ENCODE data around the gene GNB1.

GNB1 gene

DNA sequence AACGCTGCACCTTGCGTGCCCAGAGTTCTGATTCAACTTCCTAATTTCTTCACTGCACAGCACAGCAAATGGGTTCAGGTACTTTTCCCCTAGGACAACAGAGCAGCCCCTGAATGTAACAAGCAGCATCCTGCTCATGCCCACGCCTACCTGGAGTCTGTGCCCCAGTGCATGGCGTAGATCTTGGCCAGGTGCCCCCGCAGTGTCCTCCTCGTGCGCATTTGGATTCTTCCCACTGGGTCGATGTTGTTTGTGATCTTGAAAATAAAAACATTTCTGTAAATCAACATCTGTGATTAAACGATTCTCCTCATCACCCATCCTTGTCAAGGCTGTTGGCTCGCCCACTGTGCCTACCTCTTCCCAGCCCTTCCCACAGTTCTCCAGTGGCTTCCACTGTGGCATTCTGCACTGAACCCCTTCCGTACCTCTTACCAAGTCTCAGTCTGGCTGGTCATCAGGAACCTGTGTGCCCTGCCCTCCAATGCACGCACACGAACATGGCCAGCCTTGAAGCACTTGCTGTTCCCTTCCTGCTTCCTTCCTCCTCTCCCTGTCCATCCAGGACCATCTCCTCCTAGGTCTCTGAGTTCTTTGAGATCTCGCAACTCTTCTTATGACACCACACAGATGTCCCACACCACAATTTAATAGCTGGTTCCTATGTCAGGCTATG is 75.1 kb downstream of the GNB1 start:
- DNase-seq = no peak

DNA sequence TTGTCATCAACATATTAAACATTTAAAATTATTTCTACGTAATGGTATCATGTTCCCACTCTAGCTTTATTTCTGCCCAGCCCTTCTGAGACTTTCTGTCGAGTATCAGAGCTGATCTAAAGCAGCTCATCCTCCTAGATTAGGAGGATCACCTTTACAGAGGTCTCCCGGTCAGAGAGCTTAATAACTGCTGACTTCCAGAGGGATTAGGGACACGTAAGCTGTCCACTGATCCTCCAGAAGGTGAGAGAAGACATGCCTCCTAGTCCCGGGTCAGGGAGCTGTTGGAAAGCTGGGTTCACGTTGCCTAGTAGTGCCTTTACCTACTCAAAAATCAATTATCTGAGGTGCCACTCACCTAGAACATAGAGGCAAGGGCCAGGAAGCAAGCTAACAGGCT is 81.4 kb downstream of the GNB1 start:
- DNase-seq = no peak

DNA sequence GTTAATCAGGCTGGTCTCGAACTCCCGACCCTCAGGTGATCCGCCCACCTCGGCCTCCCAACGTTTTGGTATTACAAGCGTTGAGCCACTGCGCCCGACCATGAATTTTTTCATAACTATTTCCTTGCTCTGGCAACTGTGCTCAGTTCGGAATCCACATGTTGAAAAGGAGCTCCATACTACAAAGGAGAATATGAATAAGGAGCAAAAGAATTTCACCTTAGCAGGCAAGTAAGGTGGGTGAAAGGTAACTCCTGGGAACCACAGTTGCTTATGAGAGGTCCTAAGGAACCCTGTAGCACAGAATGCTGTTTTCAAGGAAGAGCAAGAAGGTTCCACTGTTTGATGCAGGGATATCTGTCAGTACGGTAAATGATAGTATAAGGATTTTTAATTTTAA is 82.7 kb downstream of the GNB1 start:
- no peak for DNase-seq

DNA sequence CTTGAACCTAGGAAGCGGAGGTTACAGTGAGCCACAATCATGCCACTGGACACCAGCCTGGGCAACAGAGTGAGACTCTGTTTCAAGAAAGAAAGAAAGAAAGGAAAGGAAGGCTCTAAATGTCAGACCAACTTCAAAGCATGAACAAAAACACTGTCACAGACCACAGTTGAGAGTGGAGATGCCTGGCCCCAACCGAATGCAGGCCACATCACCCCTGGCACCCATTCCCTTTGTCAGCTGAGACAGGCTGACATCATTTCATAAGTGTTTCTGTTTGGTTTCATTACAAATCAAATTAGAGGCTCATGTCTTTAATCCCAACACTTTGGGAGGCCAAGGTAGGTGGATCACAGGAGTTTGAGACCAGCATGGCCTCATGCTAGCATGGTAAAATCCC is 84.0 kb downstream of the GNB1 start:
- DNase-seq = no peak

DNA sequence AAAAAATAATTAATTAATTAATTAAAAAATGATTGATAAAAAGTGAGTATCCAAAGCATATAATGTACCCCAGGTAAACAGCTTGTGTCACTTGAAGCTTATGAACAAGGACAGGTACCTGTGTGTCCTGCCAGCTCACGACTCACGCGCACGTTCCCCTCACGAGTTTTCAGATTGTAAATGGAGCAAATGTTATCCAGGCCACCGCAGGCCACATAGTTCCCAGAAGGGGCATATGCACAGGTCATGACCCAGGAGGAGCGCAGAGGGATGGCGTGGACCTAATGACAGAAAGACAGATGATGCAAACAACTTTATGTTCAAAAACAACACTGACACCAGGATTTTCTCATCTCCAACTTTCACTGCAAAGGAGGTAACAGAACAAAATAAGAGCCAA is 86.6 kb downstream of the GNB1 start:
- no peak for DNase-seq

DNA sequence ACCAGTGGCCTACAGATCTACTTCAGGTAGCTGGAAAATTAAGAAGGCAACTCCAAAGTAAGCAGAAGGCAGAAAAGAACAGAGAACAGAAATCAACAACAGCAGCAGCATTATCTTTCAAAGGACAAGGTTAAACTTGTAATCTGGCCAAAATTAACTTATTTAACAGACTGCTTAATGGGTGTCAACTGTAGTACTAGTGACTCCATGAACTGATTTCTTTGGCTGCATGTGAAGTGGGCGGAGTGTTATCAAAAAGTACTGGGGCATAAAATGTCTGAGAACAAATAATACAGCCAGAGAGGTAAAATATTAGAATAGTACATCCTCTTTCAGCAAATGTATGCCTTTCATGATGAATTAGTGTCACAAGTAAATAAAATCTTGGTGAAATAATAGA is 88.0 kb downstream of the GNB1 start:
- no peak for DNase-seq

DNA sequence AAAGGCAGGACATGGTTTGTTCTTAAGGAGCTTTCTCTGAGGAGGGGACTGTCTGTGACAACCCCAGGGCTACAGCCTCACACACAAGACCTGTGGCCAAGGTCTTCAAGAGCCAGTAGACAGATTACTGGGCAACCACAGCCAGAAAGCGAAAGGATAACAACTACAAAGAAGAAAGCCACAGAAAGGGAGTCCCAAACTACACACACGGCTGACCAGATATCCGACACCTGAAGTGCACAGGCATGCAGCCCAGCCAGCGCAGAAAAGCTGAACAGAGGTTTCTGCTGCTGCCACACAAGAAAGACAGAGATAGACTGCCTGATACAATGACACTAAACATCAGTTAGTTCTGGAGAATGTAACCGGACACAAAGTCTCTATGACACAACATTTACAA is 91.2 kb downstream of the GNB1 start:
- no peak for DNase-seq

DNA sequence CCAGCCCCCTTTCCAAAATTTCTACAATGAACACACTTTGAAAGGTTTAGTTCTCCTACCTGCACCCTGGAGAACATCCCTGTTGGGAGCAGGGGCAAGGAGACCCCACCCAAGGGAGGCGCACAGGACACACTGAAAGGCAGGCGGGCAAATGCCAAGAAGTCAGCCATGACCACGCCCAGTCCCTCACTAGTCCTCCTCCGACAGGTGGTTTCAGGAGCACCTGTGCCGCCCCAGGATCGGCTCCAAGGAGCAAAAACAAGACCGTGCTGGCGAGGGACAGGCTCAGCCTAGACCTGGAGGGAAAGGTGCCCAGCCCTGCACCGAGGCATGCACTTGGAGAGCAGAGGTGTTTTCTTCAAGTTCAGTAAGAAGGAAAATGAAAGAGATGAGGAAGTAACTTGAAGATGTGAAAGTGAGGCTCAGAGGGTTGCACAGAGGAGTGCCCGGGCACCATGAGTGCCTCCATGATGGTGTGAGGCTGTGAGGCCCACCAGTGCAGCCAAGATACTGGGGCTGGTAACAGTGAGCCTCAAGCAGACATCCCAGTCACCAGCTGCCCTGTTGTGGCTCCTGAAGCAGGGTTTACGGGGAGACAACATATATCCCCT is 93.1 kb downstream of the GNB1 start:
- no peak for DNase-seq

DNA sequence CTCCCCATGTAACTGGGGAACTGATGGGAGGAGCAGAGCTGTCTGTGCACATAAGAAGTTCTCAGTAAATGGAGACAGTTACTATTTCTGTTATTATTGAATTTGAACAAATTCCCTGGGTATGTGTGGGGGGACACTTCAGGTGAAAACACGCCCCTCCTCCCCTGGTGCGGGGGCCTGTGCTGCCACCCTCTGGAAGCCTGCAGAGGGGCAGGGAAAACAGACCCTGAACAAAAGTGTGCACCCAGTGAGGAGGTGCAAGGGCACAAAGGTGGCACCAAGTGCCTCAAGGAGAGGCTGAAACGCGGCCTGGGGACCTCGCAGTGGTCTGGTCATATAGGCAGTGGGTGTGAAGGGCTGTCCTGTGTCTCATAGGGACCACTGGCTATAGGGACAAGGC is 94.4 kb downstream of the GNB1 start:
- no peak for DNase-seq

DNA sequence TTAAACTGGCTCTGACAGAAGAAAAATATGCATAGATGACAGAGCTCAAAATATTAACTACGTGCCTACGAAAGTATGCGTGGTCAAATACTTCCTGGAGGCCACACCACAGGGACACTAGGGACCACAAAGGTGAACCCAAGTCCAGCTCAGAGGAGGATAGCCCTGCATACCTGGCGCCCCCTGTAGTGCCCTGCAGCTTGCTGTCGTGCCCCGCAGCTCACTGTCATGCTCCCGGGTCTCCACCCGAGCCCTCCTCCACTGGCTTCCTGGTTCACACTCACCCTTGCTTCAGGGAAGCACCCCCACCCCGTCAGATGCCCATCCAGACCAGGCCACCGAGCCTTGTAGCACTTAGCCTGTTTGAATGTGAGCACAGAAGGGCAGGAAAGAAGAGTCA is 95.9 kb downstream of the GNB1 start:
- no peak for DNase-seq

DNA sequence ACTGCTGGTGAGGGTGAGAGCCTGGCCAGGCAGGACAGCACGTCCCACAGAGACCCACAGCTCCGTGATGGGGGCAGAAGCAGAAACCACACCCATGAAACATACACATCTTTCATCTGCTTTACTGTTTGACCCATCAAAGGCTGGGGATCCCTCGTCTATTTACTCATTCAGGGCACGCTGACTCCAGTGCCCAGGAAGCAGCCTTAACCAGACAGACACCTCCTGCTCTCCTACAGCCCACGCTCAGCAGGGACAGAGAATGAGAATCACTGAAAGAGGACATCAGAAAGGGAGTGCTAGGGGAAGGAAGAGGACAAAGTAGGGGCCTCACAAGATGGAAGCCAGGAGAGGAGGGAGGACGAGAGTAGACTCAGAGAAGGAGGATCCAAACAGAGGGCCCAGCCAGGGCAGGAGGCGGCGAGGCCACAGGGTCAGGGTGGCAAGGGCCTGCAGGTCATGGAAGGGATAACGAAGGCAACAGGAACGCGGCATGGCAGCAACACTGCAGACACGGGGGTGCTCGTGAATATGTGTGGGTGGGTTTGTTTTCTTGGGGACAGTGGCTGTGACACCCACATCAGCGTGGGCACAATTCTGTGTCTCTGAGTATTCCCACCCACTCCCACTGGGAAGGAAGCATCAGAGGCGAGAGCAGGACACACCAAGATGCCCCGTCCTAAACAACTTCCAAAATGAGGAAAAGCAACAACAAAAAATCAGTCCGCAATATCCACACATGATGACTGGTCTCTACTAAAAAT is 97.2 kb downstream of the GNB1 start:
- DNase-seq = no peak

DNA sequence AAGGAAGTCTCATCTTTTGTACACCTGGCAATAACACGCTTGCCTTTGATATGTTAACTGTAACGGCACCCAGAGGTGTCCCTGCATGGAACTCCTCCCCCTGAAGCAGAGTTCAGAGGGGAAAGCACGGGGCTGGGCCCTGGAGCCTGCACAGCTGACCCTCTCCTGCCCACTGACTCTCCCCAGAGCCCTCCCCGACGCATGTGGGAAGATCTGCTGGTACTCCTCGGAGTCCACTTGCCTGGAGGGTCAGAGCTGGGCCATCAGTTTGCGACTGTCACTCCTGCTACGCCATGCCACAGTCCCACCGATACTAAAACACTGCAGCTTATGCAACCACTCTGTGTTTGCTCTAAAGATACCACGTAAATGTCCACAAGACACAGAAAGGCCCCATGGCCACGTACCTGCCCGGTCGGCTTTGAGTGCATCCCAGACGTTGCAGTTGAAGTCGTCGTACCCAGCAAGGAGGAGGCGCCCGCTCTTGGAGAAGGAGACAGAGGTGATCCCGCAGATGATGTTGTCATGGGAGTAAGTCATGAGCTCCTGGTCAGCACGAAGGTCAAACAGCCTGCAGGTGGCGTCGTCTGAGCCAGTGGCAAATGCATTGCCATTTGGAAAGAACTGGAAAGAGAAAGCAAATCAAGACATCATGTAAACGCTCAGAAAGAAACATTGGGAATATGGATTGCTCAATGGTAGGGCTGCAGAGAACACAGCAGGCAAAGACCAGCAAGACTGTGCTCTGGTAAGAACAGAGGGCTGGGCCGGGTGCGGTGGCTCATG is 102.0 kb downstream of the GNB1 start:
- DNase-seq = peak; percentile 35

DNA sequence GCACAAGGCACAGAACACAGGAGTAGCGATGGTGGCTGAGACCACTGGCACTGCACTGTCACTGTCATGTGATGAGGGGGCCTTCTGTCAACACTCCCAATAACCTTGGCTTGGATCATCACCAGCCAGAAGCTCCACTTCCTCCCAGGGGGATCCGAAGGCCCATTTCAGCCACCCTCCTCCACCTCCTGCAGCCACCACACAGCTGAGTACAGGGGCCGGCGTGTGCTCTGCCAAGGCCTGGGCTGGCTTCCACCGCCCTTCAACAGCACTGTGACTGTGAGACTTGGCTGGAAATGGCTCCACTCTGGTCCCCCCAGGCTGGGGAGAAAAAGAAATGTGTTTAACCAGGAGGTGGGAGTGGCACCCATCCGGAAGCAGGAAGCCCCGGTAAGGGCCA is 102.8 kb downstream of the GNB1 start:
- DNase-seq = no peak

DNA sequence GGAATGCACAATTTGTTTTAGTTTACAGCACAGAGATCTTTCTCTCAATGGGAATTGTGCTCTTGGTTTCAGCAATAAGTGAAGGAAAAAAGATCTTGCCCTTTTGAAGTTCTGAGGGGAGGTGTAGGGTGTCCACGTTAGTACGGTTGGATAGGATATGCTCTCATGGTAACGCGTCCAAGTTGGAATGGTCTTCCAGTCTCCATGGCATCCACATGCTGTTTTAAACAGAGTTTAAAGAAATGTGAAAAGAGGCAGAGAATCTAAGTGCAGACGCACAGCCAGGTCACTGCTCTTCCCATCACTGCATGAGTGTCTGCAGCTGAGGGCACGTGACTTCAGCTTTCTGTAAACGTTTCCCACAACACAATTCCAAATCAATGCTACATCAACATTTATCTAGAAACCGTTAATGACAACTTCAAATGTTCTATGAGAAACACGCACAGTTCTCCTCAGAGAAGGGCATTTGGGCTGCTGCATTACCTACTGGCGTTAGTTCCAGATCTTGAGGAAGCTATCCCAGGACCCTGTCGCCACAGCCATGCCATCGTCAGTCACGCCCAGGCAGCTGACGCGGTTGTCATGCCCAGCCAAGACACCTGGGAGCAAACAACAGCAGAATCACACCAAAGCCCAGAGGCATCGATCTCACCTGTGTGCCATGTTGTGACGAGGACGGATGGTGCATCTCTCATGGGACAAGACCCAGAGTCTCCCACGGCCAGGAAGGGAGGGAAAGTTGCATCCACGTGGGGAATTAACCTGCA is 103.9 kb downstream of the GNB1 start:
- no peak for DNase-seq

DNA sequence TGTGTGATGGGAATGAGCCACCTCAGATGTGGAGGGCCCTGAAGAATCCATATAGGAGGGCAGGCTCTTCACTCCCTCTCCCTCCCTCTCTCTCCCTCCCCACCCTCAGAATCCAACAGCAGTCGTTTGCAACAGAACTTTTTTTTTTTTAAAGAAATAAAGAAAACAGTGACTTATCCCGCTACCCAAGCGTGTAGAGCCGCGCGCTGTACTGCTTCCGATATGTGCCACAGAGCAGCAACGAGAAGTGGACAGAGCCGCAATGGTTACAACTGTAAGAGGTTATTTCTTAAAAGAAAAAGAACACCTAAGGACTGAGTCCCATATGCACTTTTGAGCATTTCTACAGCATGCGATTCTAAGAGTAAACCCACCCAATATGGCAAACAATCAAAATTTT is 105.2 kb downstream of the GNB1 start:
- DNase-seq = no peak

DNA sequence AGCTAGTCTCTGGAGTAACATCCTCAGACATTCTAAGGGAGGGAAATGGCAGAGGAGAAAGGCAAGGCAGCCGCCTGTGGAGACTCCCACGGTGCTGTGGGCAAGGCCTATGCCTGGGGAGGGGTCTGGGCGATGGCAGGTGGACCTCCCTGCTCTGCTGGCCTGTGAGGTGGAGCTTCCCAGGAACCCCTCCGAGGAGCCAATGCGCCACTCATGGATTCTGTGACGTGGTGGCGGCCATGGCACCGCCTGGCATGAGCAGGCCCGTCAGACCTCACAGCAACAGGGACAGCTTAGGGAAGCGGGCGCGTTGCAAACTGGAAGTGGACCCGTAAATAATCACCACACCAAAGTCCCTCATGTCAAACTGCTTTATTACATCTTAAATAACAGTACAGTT is 106.0 kb downstream of the GNB1 start:
- DNase-seq = no peak

DNA sequence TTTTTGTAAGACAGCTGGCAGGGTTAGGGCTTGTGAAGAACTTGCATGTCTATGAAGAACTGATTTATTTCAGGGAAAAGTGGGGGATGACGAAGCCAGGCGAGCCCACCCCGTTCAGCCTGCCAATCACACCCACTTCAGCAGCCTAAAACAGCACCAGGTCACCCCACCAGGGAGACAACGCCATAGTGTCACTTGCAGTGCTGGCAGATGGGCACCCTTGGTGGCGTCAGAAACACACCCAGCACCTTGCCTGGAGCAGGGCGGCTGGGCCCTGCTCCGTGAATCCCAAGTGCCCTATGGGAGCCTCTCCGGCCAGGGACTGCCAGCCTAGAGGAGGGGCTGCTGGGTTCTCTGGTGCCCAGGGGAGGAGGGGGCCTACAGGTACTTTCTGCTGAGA is 107.6 kb downstream of the GNB1 start:
- DNase-seq = no peak

DNA sequence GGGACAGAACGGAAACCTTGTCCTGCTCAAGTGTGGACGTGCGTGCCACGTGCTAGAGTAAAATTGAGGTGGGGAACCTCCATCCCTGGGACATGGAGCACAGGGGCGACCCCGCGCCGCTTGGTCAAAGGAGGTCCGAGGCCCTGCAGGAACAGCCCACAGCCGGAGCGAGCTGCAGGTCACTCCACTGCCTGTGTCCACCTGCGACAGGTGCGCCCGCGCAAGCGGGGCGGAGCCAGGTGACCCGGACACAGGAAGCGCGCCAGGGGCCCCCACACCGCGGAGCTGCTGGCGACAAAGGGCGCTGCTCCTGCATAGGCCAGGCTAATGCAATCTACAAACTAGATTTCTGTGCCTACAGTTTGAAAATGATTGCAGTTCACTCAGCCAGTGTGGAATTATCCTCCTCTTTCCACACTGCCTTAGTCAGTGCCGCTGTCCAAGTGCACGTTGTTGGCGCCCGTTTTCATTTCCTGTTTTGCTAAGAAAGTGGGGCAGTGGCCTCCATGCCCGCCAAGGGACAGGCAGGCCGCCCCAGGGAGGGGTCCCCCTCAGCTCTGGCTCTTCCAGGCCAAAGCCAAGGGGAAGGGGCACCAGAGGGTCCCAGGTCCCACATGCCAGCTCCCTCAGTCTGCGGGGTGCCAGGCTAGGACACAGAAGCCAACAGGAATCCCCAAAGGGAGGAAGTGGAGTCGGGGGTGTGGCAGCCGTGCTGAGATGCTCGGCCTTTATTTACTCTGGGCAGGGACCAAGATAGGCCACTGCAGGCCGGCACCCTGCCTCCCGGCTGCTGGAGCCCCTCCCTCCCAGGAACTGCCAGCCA is 108.3 kb downstream of the GNB1 start:
- peak; percentile 74 for DNase-seq

DNA sequence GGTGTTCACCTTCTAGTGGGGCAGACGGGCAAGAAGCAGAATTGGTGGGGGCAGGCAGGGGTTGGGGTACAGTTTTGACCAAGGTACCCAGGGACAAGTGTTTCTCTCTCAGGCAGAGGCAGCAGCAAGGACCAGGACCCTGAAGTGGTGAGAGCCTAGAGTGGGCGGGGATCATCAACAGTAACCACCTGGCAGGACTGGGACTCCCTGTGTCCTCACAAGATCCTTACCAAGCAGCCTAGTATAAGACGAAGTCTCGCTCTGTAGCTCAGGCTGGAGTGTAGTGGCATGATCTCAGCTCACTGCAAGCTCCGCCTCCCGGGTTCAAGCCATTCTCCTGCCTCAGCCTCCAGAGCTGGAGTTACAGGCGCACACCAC is 109.4 kb downstream of the GNB1 start:
- DNase-seq = no peak

DNA sequence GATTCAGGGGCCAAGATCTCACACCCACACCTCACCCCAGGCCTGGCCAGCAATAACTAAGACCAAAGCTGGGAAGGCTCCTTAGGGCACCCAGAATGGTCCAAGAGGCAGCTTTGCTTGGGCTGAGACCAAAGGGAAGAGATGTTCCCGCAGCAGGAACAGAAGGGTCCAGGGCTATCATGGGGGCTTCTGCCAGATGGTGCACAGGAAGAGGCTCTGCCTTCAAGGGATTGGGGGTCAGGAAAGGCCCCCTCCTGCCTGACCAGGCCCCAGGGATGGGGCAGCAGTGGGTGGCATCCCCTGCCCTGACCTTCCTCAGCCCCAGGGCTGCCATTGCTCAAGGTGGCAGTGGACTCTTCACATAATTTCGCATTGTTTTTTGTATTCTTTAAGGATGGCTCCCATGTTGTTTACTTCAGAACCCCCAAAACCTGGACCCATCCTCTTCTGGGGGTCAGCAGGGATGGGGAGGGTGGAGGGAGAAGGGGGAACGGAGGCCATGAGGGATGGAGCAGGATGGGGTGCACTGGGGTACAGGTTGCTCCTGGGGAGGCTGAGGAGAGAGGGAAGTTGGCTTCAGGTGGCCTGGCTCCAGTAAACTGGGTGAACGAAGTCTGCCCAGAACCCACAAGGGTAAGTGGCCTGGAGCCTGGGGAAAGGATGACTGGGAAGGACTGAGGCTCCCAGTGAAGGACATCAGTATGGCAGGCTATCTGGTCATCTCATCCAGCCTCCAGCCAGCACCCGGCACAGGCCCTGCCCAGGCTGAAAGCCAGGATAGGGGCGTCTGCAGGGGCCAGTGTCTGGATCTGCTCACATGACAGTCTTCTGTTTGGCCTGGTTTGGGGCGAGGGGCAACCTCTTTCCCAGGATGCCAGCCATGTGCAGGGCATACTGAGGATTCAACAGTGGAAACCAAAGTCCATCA is 110.0 kb downstream of the GNB1 start:
- DNase-seq = no peak

Data from RPMI8226 (cell line).